H1 (cell line): ENCODE results near the gene LCMT1. TPM values are rescaled to one million over a fixed set of nuclear protein-coding genes. Genes with fewer than 3 reads are reported as not detected.

Experiments
- CTCF ChIA-PET: fragments of 300-600 bp; sonication (Branson Sonifier 250); formaldehyde crosslinking; loops from one replicate; lab custom pipeline; 2021; ENCODE audit not compliant: partially characterized antibody; lab: Charles Lee
- POLR2A ChIA-PET: fragments of 300-600 bp; sonication (Branson Sonifier 250); formaldehyde crosslinking; loops from one replicate; lab custom pipeline; 2021; ENCODE audit warnings: inconsistent platforms; ENCODE audit not compliant: partially characterized antibody; lab: Charles Lee
- DNase-seq, 2 experiments: peaks; one replicate each; pipeline versions ENCODE4 v3.0.0 to v3.0.0-alpha.2; 2010 to 2022; ENCODE audit warnings: low spot score in 2 of 2, low read depth in 1 of 2, mixed read lengths in 1 of 2
- FAIRE-seq: peaks from 2 replicates; lab custom pipeline; 2011; peaks lifted over from hg19 to GRCh38; lab: Jason Lieb, UNC
- H2AFZ ChIP-seq: 2 replicates; pipeline ENCODE4 v1.8.1; 2012; ENCODE audit warnings: low read length, inconsistent platforms
- H2AK5ac ChIP-seq: 2 replicates; pipeline ENCODE4 v1.6.1; 2013; ENCODE audit warnings: low read depth, low read length
- H2BK120ac ChIP-seq: replicated peaks from 2 replicates; pipeline ENCODE3; 2013; ENCODE audit warnings: low read depth, low read length, inconsistent platforms
- H2BK12ac ChIP-seq: 2 replicates; pipeline ENCODE4 v1.6.1; 2013; ENCODE audit warnings: low read depth, low read length
- H2BK15ac ChIP-seq: 2 replicates; pipeline ENCODE4 v1.6.1; 2013; ENCODE audit warnings: low read length
- H2BK20ac ChIP-seq: 2 replicates; pipeline ENCODE4 v1.6.1; 2013; ENCODE audit warnings: low read length
- H2BK5ac ChIP-seq: 2 replicates; pipeline ENCODE4 v1.6.1; 2013; ENCODE audit warnings: low read depth, low read length
- H3K14ac ChIP-seq: 2 replicates; pipeline ENCODE4 v1.6.1; 2013; ENCODE audit warnings: inconsistent platforms; ENCODE audit not compliant: insufficient read length
- H3K18ac ChIP-seq: 2 replicates; pipeline ENCODE4 v1.6.1; 2013; ENCODE audit warnings: low read length; ENCODE audit errors: extremely low read depth
- H3K23ac ChIP-seq: 2 replicates; pipeline ENCODE4 v1.6.1; 2013; ENCODE audit warnings: inconsistent platforms; ENCODE audit not compliant: insufficient read length
- H3K23me2 ChIP-seq: 2 replicates; pipeline ENCODE4 v1.6.1; 2013; ENCODE audit warnings: low read depth, low read length
- H3K27ac ChIP-seq: 2 replicates; pipeline ENCODE4 v1.6.1; 2011; ENCODE audit warnings: low read depth, low read length, inconsistent platforms
- H3K27me3 ChIP-seq, 4 experiments: replicated peaks in 1 of 4; 1 replicate in 1 of 4; 2 replicates in 3 of 4; pipeline versions ENCODE4 v1.6.1 to v1.8.1; 2011 to 2013; ENCODE audit warnings: low read length in 3 of 4, mild to moderate bottlenecking in 3 of 4, inconsistent platforms in 2 of 4, mixed read lengths in 2 of 4, moderate library complexity in 1 of 4; ENCODE audit not compliant: control insufficient read depth in 3 of 4, insufficient read depth in 3 of 4; ENCODE audit errors: extremely low read depth in 1 of 4
- H3K36me3 ChIP-seq, 4 experiments: 2 replicates each; pipeline versions ENCODE4 v1.6.1 to v1.8.1; 2011 to 2013; ENCODE audit warnings: mild to moderate bottlenecking in 4 of 4, low read length in 3 of 4, moderate library complexity in 2 of 4, control low read depth in 1 of 4, inconsistent platforms in 1 of 4; ENCODE audit not compliant: insufficient read depth in 4 of 4, control insufficient read depth in 2 of 4
- H3K4ac ChIP-seq: replicated peaks from 2 replicates; pipeline ENCODE3; 2013; ENCODE audit warnings: low read length, low read depth, mixed read lengths, inconsistent platforms; ENCODE audit not compliant: insufficient read length
- H3K4me1 ChIP-seq, 4 experiments: replicated peaks in 1 of 4; 1 replicate in 1 of 4; 2 replicates in 3 of 4; pipeline versions ENCODE4 v1.6.1 to v1.8.1; 2011 to 2013; ENCODE audit warnings: low read length in 3 of 4, inconsistent platforms in 2 of 4, mixed read lengths in 1 of 4; ENCODE audit not compliant: insufficient read depth in 4 of 4, control insufficient read depth in 3 of 4
- H3K4me2 ChIP-seq, 2 experiments: 2 replicates each; pipeline versions ENCODE4 v1.6.1 to v1.8.1; 2011 to 2013; ENCODE audit warnings: low read depth in 2 of 2, low read length in 2 of 2, control low read depth in 1 of 2, inconsistent platforms in 1 of 2, mild to moderate bottlenecking in 1 of 2; ENCODE audit not compliant: insufficient read depth in 1 of 2
- H3K4me3 ChIP-seq, 4 experiments: fragments of 200-600, 300-600 bp in 1 of 4; sonication (generic), shearing (Covaris generic), sonication (Bioruptor Twin) in 1 of 4; 2 replicates each; pipeline versions ENCODE4 v1.5.1 to v1.8.1; 2011 to 2016; ENCODE audit warnings: low read length in 4 of 4, low read depth in 3 of 4, control low read depth in 2 of 4, inconsistent platforms in 2 of 4, mild to moderate bottlenecking in 2 of 4, mixed read lengths in 1 of 4, moderate library complexity in 1 of 4; ENCODE audit not compliant: insufficient read depth in 2 of 4; ENCODE audit errors: extremely low read depth in 1 of 4
- H3K56ac ChIP-seq: replicated peaks from 2 replicates; pipeline ENCODE3; 2013; ENCODE audit warnings: low read depth, mild to moderate bottlenecking, mixed read lengths, low read length, inconsistent platforms; ENCODE audit not compliant: insufficient read length
- H3K79me1 ChIP-seq: 2 replicates; pipeline ENCODE4 v1.6.1; 2013; ENCODE audit warnings: low read depth, low read length, control low read depth
- H3K79me2 ChIP-seq, 2 experiments: 2 replicates each; pipeline versions ENCODE4 v1.6.1 to v1.8.1; 2012 to 2013; ENCODE audit warnings: low read length in 2 of 2, mild to moderate bottlenecking in 2 of 2, inconsistent platforms in 1 of 2; ENCODE audit not compliant: insufficient read depth in 2 of 2, control insufficient read depth in 1 of 2
- H3K9ac ChIP-seq, 4 experiments: replicated peaks in 1 of 4; 1 replicate in 1 of 4; 2 replicates in 3 of 4; pipeline versions ENCODE4 v1.6.1 to v1.8.1; 2011 to 2013; ENCODE audit warnings: low read depth in 3 of 4, low read length in 3 of 4, control low read depth in 2 of 4, mild to moderate bottlenecking in 2 of 4, moderate library complexity in 2 of 4, inconsistent platforms in 1 of 4; ENCODE audit errors: extremely low read depth in 1 of 4
- H3K9me3 ChIP-seq, 2 experiments: 2 replicates each; pipeline versions ENCODE4 v1.6.1 to v1.8.1; 2012 to 2013; ENCODE audit warnings: mild to moderate bottlenecking in 2 of 2, moderate library complexity in 2 of 2, control low read depth in 1 of 2, inconsistent platforms in 1 of 2, low read depth in 1 of 2, low read length in 1 of 2, mixed read lengths in 1 of 2; ENCODE audit not compliant: insufficient read depth in 2 of 2
- H4K20me1 ChIP-seq, 2 experiments: replicated peaks in 1 of 2; 2 replicates each; pipeline versions ENCODE3 to v1.8.1; 2011 to 2013; ENCODE audit warnings: inconsistent platforms in 2 of 2, low read length in 2 of 2, mild to moderate bottlenecking in 1 of 2; ENCODE audit not compliant: insufficient read depth in 2 of 2, control insufficient read depth in 1 of 2
- H4K5ac ChIP-seq: 2 replicates; pipeline ENCODE4 v1.6.1; 2013; ENCODE audit warnings: low read length, low read depth, mixed read lengths, inconsistent platforms; ENCODE audit not compliant: insufficient read length
- H4K8ac ChIP-seq: 2 replicates; pipeline ENCODE4 v1.8.0; 2013; ENCODE audit warnings: mild to moderate bottlenecking, moderate library complexity, low read length, inconsistent platforms; ENCODE audit not compliant: insufficient read depth; ENCODE audit errors: extremely low read depth
- H4K91ac ChIP-seq: replicated peaks from 2 replicates; pipeline ENCODE3; 2013; ENCODE audit warnings: low read length, mixed read lengths, inconsistent platforms; ENCODE audit not compliant: insufficient read length
- EGR1 ChIP-seq: IDR thresholded peaks from 2 replicates; pipeline ENCODE4 v1.6.1; 2011; ENCODE audit warnings: low read depth, low read length, borderline replicate concordance
- EZH2 ChIP-seq: fragments of 200-600 bp; sonication (generic); IDR thresholded peaks from 2 replicates; pipeline ENCODE4 v1.7.1; 2012; ENCODE audit warnings: low read depth, mild to moderate bottlenecking, moderate library complexity, low read length, inconsistent platforms; ENCODE audit not compliant: severe bottlenecking
- GTF2F1 ChIP-seq: IDR thresholded peaks from 2 replicates; pipeline ENCODE4 v1.6.1; 2012; ENCODE audit warnings: low read depth, low read length, improper control_type of control experiment, borderline replicate concordance
- HDAC6 ChIP-seq: IDR thresholded peaks from one replicate; pipeline ENCODE4 v1.7.1; 2012; ENCODE audit warnings: low read depth, mild to moderate bottlenecking, inconsistent platforms, low read length, moderate library complexity
- JUND ChIP-seq: IDR thresholded peaks from 2 replicates; pipeline ENCODE4 v1.6.1; 2011; ENCODE audit warnings: mild to moderate bottlenecking, improper control_type of control experiment, low read length
- KDM5A ChIP-seq: fragments of 200-600 bp; IDR thresholded peaks from 2 replicates; pipeline ENCODE4 v1.7.1; 2012; ENCODE audit warnings: mild to moderate bottlenecking, low read length, inconsistent platforms, mixed read lengths
- MAFK ChIP-seq: IDR thresholded peaks from 2 replicates; pipeline ENCODE4 v1.6.1; 2012; ENCODE audit warnings: low read depth, mild to moderate bottlenecking, improper control_type of control experiment, low read length
- RAD21 ChIP-seq, 2 experiments: IDR thresholded peaks in 1 of 2; conservative IDR thresholded peaks in 1 of 2; 2 replicates each; pipeline ENCODE4 v1.6.1; 2011; ENCODE audit warnings: low read depth in 2 of 2, low read length in 2 of 2, improper control_type of control experiment in 1 of 2, inconsistent platforms in 1 of 2, mild to moderate bottlenecking in 1 of 2, moderate library complexity in 1 of 2
- SAP30 ChIP-seq: fragments of 300-600 bp; sonication (generic); IDR thresholded peaks from 2 replicates; pipeline ENCODE4 v1.7.1; 2012; ENCODE audit warnings: low read length, moderate library complexity, mild to moderate bottlenecking, inconsistent platforms; ENCODE audit not compliant: insufficient read depth, insufficient replicate concordance
- SIN3A ChIP-seq, 2 experiments: IDR thresholded peaks in 1 of 2; conservative IDR thresholded peaks in 1 of 2; 2 replicates each; pipeline ENCODE4 v1.6.1; 2011 to 2012; ENCODE audit warnings: low read length in 2 of 2, improper control_type of control experiment in 1 of 2, low read depth in 1 of 2, mild to moderate bottlenecking in 1 of 2
- SP4 ChIP-seq: IDR thresholded peaks from 2 replicates; pipeline ENCODE4 v1.6.1; 2012; ENCODE audit warnings: low read length, inconsistent platforms
- TEAD4 ChIP-seq: IDR thresholded peaks from 2 replicates; pipeline ENCODE4 v1.6.1; 2012; ENCODE audit warnings: low read depth, low read length, inconsistent platforms, mixed read lengths
- YY1 ChIP-seq: IDR thresholded peaks from 2 replicates; pipeline ENCODE4 v1.6.1; 2011; ENCODE audit warnings: low read depth, mild to moderate bottlenecking, low read length
- WGBS, 2 experiments: shearing (Covaris generic) in 1 of 2; methylation state at CpG; one replicate each; pipeline versions ENCODE4 v1.1.6 to v1.1.7; 2013 to 2015; ENCODE audit warnings: low lambda C conversion rate in 2 of 2, mixed read lengths in 2 of 2, inconsistent platforms in 1 of 2, low coverage in 1 of 2, missing lambda C conversion rate in 1 of 2; ENCODE audit not compliant: insufficient replicate concordance in 2 of 2, insufficient coverage in 1 of 2, insufficient read length in 1 of 2; ENCODE audit errors: extremely low coverage in 1 of 2, missing lambda C conversion rate in 1 of 2; 5-methylcytosine and 5-hydroxymethylcytosine counted together
- polyA plus RNA-seq, 7 experiments: library from polyadenylated mRNA; depleted of rRNA in 3 of 7; stranded (reverse) in 5 of 7; unstranded in 2 of 7; fragments of >200 nt in 5 of 7; fragments of 200-250 nt in 2 of 7; gene quantifications; 1 replicate in 5 of 7; 2 replicates in 1 of 7; 4 replicates in 1 of 7; pipeline versions ENCODE4 v1.2.1 to v1.2.3, GENCODE V29; 2011 to 2013; ENCODE audit warnings: missing spikeins in 2 of 7, mixed read lengths in 2 of 7
- total RNA-seq: library from RNA; stranded (reverse); fragmentation: NEBNext Ultra II Directional; extraction: Animal tissue kit (Norgen Biotek cat#: 25700); gene quantifications from 2 replicates; pipeline ENCODE4 v1.2.1, GENCODE V29; 2021

Gene LCMT1
- total and polyA plus RNA-seq, 2 of the 8 experiments (the other 6 are each of a cell fraction or from before 2014, with no cell fraction given) = 61.0 to 80.8 TPM

DNA sequence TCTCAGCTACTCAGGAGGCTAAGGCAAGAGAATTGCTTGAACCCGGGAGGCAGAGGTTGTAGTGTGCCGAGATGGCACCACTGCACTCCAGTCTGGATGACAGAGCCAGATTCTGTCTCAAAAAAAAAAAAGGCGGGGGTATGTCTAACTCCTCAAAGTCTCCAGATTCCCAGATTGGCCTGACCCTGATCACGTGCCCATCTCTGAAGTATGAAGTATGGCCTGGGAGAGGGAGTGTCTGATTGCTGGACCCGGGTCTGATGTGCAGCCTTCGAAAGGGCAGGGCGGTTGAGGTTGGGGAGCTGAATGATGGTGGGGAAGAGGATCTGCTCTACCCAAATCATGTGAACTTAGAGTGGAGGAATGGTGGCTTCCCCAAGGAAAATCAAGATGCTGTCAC, 87.9 kb downstream of the LCMT1 start:
- Histone ChIP-seq H3K4ac (no peak overlapping the region), H2BK12ac (no peak overlapping the region), H3K4me3 (no peak overlapping the region), H3K79me2 (no peaks in the 10 kb centered on the region), H2AK5ac (no peak overlapping the region), H3K4me1 (no peaks in the 10 kb centered on the region), H3K23me2 (no peaks in the 10 kb centered on the region), H3K79me1 (no peaks in the 10 kb centered on the region), H2AFZ (no peak overlapping the region), H4K91ac (no peak overlapping the region), H3K4me2 (no peak overlapping the region), H4K20me1 (no peaks in the 10 kb centered on the region), H2BK120ac (no peak overlapping the region), H3K27me3 (no peaks in the 10 kb centered on the region), H2BK20ac (no peak overlapping the region), H3K9me3 (no peaks in the 10 kb centered on the region), H2BK15ac (no peak overlapping the region), H4K8ac (no peak overlapping the region), H3K56ac (no peak overlapping the region), H3K23ac (no peak overlapping the region), H3K27ac (no peak overlapping the region), H4K5ac (no peak overlapping the region), H3K14ac (no peak overlapping the region), H3K18ac (no peak overlapping the region), H2BK5ac (no peak overlapping the region), H3K36me3 (no peaks in the 10 kb centered on the region), H3K9ac (no peak overlapping the region)
- no peak for FAIRE-seq
- DNase-seq = no peak
- WGBS, 2 experiments = 85% methylated on average over 7 of the region's 7 CpGs; no CpG with 5 or more reads in 1 of the 2 experiments
- ChIA-PET POLR2A (no interaction called here), CTCF (no interaction called here)
- TF ChIP-seq RAD21 (IDR thresholded peaks at IDR 0.05 in 1 of 2, conservative IDR thresholded peaks at IDR 0.05 in 1 of 2; ENCODE audit: low read depth in 2 of 2, low read length in 2 of 2) (no peak), SP4 (no peak), SIN3A (conservative IDR thresholded peaks at IDR 0.05 in 1 of 2, IDR thresholded peaks at IDR 0.05 in 1 of 2; ENCODE audit: low read depth in 1 of 2, low read length in 2 of 2) (no peak), TEAD4 (no peak), JUND (no peak), GTF2F1 (no peak), KDM5A (no peak), SAP30 (no peak), YY1 (no peak), EZH2 (no peak), EGR1 (no peak), HDAC6 (no peak), MAFK (no peak)
